G401 (cell line): ENCODE data around the gene IFIT2. TPM values are rescaled to one million over a fixed set of nuclear protein-coding genes. Genes with fewer than 3 reads are reported as not detected.
"Not testable (repeated sequence)": the region's sequence is repeated elsewhere in the genome, so short reads cannot be mapped to it uniquely, and the experiment has no call there.

Source experiments
- DNase-seq: peaks from one replicate; pipeline ENCODE4 v3.0.0-alpha.2; 2015; ENCODE audit warnings: low spot score
- in situ Hi-C: cut with HindIII; loops from 2 replicates; pipeline ENCODE4 v1.10.0; 2016; ENCODE audit warnings: low sequenced_read_pairs, mixed read lengths
- total RNA-seq: library from RNA; depleted of rRNA; stranded (reverse); fragments of >200 nt; shearing (Covaris generic); gene quantifications from 2 replicates; pipeline ENCODE4 v1.2.3, GENCODE V29; 2014

Gene IFIT2
- total RNA-seq, 1 experiment from 2014 or later = 1.1 TPM

DNA sequence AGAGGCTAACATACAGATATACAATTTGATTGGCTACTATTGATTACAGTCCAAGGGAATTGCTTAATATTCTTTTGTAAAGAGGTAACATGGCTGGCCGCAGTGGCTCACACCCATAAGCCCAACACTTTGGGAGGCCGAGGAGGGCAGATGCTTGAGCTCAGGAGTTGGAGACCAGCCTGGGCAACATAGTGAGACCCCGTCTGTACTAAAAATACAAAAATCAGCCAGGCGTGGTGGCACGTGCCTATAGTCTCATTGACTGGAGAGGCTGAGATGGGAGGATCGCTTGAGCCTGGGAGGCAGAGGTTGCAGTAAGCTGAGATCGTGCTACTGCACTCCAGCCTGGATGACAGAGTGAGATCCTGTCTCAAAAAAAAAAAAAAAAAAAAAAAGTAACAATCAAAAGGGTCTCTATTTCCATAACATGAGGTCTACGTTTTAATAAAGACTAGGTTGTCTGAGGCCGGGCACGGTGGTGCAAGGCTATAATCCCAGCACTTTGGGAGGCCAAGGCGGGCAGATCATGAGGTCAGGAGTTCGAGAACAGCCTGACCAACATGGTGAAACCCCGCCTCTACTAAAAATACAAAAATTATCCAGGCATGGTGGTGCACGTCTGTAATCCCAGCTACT, 29.8 kb downstream of the IFIT2 start:
- DNase-seq, in situ Hi-C loops: not testable (repeated sequence)

DNA sequence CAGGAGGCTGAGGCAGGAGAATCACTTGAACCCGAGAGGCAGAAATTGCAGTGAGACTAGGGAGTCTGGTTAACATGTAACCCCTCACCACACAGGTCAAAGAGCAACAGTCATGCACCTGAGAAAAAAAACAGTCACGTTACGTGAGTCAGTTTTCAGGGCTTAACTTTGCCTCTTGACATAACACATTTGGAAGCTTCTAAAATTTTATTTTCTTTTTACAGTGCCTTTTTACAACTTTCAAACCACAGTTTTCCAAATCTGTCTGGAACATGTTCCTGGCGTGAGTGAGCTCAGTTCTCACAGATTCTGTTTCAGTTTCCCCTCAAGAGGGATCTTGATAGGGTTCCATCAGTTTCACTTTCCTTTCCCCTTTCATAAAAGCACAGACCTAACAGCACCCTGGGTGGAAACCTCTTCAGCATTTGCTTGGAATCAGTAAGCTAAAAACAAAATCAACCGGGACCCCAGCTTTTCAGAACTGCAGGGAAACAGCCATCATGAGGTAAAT, 30.3 kb downstream of the IFIT2 start:
- in situ Hi-C loops = no loop called here
- peak; percentile 30 for DNase-seq

DNA sequence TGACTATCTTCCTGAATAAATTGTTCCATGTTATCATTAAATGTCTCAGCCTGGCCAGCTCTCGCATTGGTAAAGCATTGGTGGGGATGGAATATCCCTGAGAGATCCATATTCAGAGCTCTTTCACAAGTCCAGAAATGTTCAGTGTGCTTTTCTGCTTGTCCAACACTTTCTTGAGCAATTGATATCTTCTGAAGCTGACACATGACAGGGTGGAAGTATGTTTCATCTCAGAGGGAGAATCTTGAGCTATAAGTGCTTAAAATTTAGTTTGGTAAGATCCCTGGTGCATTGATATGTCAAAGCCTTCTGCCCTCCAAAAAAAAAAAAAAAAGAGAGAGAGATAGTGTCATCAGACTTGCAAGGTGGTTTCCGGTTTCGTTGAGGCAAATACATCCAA, 33.4 kb downstream of the IFIT2 start:
- DNase-seq = no peak
- in situ Hi-C loops = no loop called here

DNA sequence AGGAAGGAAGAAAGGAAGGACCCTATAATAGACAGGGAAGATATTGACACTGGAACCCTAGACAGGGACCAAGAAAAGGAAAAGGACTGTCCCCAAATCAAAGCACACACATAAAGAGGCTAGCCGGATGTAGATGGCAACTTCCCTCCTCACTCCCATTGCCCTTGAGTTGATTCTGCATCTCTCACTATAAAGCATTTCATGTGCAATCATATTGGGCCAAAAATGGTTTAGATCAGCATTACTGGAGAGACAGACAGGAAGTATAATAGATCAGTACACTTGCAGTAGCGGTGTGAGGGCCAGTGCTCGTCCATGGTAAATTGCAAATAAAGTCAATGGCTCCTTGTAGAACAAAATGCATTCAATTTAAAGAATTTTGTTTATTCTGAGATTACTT, 34.4 kb downstream of the IFIT2 start:
- no peak for DNase-seq
- in situ Hi-C loops = no loop called here

DNA sequence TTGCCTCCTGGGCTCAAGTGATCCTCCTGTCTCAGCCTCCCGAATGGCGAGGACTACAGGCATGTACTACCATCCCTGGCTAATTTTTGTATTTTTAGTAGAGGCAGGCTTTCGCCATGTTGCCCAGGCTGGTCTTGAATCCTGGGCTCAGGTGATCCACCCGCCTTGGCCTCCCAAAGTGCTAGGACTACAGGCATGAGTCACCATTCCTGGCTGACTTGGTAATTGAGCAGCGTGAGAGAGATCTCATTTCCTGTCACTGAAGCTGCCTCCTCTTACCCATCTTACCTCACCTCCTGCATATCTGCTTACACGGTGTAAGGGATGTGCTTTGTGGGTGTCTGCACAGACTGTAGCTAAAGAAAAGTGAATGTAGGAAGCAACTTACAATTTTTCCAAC, 35.6 kb downstream of the IFIT2 start:
- in situ Hi-C loops = no loop called here
- DNase-seq = no peak

DNA sequence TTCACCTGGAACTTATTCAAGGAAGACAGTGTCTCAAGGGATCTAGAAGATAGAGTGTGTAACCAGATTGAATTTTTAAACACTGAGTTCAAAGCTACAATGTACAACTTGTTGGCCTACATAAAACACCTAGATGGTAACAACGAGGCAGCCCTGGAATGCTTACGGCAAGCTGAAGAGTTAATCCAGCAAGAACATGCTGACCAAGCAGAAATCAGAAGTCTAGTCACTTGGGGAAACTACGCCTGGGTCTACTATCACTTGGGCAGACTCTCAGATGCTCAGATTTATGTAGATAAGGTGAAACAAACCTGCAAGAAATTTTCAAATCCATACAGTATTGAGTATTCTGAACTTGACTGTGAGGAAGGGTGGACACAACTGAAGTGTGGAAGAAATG, 36.9 kb downstream of the IFIT2 start:
- no peak for DNase-seq
- in situ Hi-C loops = no loop called here

DNA sequence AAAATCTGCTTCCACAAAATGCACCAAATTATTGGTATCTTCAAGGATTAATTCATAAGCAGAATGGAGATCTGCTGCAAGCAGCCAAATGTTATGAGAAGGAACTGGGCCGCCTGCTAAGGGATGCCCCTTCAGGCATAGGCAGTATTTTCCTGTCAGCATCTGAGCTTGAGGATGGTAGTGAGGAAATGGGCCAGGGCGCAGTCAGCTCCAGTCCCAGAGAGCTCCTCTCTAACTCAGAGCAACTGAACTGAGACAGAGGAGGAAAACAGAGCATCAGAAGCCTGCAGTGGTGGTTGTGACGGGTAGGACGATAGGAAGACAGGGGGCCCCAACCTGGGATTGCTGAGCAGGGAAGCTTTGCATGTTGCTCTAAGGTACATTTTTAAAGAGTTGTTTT, 38.0 kb downstream of the IFIT2 start:
- in situ Hi-C loops = no loop called here
- peak; percentile 33 for DNase-seq

DNA sequence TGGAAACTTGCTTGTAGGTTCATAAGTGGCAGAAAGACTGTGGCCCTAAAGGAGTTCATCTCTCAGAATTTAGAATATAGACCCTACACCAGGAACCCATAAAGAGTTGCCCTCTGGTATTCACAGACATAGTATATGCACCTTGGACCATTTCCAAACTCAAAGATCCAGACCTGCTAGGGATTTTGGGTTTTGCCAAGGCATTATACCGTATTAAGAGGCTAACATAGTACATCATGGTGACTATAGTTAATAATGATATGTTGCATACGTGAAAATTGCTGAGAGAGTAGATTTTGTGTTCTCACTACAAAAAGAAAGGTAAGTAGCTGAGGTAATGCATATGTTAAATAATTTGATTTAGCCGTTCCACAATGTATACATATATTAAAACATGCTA, 39.8 kb downstream of the IFIT2 start:
- in situ Hi-C loops = no loop called here
- peak; percentile 52 for DNase-seq

DNA sequence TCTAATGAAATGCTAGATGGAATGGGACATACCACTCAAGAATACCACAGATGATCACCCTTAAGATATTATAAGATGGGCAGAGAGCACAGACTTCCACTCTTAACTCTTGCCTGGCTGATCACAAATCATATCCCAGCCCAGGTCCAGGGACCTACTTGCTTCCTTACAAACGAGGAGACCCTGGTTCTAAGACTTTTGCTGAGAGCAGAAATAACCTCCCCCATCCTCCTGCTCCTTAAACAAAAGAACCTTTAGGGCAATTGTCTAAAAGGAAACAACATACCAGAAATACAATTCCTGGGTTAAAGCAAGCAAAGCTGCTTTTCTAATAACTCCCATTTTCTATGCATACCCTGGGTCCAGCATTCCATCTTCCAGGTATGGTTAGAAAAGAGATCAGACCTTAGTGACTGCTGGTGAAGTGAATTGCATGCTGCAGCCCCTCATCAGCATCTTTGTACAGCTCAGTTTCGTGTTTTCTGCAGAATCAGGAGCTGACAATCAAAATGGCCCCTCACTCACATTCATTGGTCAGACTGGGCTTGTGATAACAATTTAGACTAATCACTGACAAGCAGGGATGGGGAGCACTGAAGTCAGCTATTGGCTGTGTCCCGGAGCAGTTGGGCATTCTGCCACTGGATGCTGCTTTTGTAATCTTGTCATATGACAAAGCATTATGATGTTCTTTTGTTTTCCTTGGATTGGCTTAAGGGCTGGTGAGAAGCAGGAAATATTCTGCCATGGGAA, 40.5 kb downstream of the IFIT2 start:
- in situ Hi-C loops = no loop called here
- DNase-seq = peak; percentile 99

DNA sequence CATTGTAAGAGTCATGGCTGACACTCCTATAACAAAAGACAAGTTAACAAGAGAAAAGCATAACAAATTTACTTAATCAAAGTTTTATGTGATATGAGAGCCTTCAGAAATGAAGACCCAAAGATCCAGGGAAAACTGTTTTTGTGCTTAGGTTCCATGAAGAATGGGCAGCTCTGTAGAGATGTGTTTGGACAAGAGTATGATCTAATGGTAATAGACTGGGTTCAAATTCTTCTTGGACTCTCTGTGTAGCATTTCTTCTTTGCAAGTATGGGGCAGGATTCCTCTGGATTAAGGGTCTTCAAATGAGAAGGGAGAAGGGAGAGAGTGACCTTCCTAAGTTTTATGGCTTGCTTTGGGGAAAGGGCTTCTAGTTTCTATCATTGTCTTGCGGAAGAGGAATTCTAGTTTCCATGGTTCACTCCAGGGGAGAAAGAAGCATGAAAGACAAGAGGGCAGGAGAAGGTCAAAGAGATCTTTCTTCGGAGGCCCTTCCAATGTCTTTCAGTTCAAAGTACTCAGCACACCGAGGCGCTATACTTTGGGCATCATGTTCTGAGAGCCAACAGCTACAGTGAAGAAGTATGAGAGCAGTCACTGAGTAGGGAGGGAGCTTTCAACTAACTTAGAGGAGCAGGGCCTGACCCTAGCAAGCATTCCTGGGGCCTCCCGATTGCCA, 41.4 kb downstream of the IFIT2 start:
- DNase-seq = no peak
- in situ Hi-C loops = no loop called here

DNA sequence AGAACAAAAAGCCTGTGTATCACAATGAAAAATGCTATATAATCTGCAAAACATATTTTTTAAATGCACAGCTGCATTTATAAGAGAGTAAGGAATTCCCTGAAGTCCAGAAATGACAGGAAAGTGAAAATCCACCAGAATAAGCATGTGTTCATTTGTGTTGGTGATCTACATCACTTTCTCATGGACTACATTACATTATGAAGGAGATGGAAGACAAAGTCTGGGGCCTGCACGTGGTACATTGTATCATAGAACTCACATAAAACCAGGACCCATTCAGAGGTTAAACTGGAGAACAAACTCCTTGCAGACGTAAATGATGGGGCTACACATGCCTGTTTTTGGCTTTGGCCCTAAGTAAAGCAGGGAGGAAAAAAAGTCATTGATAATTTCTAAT, 42.3 kb downstream of the IFIT2 start:
- DNase-seq = no peak
- in situ Hi-C loops = no loop called here

DNA sequence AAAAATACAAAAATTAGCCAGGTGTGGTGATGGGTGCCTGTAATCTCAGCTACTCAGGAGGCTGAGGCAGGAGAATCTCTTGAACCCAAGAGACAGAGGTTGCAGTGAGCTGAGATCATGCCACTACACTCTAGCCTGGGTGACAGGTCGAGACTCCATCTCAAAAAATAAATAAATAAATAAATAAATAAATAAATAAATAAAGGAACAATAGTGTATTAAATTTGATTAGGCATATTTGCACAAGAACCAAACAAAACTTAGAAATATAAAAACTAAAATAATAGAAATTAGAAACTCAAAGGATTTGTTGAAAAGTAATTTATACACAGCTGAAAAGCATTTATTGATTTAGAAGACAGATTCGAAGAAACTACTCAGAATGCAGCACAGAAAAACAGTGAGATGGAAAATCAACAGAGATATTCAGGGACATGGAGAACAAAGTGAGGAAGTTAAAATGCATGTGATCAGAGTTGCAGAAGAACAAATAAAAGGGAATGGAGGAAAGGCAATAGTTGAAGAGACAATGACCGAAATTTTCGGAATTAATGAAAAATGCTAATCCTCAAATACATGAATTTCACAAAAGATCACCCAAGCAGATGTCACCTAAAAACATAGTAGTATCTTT, 43.6 kb downstream of the IFIT2 start:
- in situ Hi-C loops = no loop called here
- no peak for DNase-seq

DNA sequence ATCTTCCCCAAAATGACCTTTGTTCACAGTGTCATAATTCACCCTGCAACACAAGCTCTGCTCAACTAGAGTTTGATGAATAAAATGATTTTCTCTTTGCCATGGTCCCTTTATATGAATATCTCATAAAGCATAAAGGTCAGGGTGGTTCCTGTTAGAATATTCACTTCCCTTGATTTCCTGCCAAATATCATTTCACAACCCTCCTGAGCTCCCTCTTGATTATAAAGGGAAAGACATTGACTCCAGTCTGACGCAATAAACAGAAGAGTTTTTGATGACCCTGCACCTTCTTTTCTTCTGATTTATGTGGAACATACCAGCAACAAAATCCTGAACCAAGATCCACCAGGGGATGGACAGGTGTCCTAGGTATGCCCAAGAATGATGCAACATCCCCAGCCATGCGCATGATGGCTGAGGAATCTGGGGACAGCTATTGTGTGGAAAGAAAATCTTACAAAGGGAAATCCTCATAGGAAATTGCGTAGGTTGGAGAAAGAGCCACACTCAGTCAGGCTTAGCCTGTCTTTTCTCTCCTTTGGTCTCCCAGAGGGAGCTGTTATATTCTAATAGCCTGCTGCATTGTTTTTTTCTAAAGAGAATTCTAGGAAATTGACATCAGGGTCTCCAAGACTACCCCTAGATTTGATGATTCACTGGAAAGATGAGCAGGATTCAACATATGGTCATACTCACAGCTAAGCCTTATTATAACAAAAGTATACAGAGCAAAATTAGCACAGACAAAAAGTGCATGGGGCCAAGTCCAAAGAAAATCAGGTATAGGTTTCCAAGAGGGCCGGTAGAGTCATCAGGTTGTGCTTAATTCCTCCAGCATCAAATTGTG, 44.8 kb downstream of the IFIT2 start:
- no peak for DNase-seq
- in situ Hi-C loops = no loop called here

DNA sequence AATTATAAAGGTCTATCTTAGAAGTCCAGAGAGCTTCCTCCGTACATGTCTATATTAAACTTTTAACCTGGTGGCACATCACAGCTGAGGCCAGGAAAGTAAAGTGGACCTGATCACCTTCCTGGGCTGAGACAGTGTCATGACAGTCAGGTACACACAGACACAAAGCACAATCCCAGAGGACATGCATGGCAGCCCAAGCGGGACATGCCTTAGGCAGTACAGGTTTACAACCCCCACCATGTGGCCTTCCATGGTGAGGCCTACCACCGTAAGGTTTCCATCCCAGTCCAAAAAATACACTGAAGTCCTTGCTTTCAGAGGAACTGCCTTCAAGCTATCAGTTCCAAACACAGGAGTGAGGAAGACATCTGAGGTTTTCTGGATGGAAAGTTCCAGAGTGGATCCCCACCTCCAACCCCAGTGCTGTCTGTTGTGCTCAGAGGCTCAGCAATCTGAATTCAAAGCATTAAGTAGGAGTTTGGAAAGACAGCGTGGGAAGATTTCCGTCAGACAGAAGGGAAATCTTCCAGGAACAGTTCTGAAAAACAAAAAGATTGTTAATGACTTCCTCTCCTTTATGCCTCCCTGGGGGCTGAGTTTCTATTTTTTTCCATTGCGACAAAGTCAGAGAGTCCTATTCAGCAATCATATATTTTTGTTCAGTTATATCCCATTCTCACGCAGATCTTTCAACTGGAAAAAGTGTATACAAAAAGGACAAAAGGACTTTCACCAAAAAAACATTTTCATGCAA, 46.0 kb downstream of the IFIT2 start:
- in situ Hi-C loops = no loop called here

DNA sequence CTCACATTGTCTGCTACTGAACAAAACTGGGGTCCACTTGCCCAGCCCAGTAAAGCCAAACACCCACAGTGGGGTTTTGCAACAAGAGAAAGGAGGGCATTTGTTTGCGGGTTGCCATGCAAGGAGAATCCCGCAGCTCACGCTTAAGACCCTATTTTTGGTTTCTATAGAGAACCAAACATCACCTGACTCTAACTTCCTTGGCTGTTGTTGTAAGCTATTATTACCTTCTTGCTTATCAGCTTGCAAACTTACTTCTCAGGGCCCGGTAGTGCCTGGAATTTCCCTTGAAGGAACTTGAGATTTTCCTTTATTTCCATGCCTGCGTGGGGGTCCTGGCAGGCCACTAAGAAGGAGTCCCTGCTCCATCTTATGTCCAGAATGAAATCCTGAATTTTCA, 46.6 kb downstream of the IFIT2 start:
- in situ Hi-C loops = no loop called here

More for the DNA sequence above, 46.0 kb downstream of the IFIT2 start:
- no peak for DNase-seq

DNA sequence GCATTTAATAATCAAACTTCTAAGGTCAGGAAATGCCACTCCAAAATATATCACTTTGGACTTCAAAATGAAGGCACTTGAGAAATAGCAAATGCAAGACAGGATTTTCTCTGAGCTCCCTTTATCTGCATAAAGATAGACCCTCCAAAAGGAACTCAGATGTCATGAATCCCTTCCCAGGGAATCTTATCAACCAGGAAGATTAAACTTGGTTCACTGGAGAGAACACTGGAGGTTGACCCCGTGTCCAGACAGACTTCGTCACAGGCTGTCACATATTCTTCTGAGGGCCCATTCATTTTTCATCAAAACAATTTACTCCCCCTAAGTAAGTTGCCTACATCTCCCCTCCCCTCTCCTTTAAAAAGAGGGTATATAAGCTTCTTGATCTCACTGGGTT, 47.1 kb downstream of the IFIT2 start:
- no peak for DNase-seq
- in situ Hi-C loops = no loop called here

More for the DNA sequence above, 46.6 kb downstream of the IFIT2 start:
- DNase-seq = no peak

DNA sequence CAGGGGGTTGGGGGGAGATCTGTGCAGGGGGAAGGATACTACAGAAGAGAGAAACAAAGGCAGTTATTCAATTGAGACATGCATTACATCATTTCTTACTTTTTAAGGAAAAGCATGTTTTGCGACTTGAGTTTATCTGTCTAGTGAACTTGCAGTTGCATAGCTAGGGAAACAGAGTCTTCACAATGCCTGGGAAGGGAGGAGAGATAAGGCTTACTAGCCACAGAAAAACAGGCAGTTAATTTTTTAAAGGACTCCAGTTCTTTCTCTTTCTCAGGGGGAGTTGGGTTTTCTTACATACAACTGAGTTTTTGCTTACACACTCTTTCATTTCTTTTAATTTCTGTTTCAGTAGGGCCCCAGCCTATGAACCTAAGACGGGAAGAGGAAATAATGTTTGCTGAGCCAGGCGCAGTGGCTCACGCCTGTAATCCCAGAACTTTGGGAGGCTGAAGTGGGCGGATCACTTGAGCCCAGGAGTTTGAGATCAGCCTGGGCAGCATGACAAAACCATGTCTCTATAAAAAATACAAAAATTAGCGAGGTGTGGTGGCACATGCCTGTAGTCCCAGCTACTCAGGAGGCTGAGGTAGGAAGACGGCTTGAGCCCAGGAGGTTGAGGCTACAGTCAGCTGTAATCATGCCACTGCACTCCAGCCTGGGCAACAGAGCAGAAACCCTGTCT, 48.9 kb downstream of the IFIT2 start:
- in situ Hi-C loops, DNase-seq: not testable (repeated sequence)

DNA sequence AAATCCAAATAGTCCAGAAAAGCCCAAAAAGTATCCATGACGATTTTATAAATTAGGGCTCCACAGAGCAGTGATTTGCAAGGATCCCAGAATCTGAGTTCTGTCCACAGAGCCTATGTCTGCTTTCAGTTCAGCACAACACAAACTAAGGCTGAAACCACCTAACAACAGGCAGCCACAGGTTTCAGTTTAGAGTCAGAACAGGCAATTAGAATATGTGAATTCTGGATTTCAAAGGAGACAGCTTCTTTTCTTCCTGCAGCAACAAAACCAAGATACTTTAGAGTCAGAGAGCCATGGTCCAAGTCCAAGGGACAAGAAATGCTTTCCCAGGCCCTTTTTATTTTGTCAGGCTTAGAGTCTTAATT, 49.5 kb downstream of the IFIT2 start:
- in situ Hi-C loops = no loop called here

More for the DNA sequence above, 49.5 kb downstream of the IFIT2 start:
- no peak for DNase-seq
